Tongue (tissue), 2 donors: ENCODE measurements around the gene IFT52. TPM values are rescaled to one million over a fixed set of nuclear protein-coding genes. Genes with fewer than 3 reads are reported as not detected.
A peak's percentile ranks its signal among the peaks of the same experiment; 100 is the strongest.

Experiments used
- DNase-seq: peaks from one replicate; pipeline ENCODE4 v3.0.0-alpha.2; 2015
- total RNA-seq: library from RNA; depleted of rRNA; stranded (reverse); fragments of >200 nt; gene quantifications from one replicate; pipeline ENCODE4 v1.2.3, GENCODE V29; 2014

Gene IFT52, protein sequence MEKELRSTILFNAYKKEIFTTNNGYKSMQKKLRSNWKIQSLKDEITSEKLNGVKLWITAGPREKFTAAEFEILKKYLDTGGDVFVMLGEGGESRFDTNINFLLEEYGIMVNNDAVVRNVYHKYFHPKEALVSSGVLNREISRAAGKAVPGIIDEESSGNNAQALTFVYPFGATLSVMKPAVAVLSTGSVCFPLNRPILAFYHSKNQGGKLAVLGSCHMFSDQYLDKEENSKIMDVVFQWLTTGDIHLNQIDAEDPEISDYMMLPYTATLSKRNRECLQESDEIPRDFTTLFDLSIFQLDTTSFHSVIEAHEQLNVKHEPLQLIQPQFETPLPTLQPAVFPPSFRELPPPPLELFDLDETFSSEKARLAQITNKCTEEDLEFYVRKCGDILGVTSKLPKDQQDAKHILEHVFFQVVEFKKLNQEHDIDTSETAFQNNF
- 26.2 TPM for total RNA-seq

DNA sequence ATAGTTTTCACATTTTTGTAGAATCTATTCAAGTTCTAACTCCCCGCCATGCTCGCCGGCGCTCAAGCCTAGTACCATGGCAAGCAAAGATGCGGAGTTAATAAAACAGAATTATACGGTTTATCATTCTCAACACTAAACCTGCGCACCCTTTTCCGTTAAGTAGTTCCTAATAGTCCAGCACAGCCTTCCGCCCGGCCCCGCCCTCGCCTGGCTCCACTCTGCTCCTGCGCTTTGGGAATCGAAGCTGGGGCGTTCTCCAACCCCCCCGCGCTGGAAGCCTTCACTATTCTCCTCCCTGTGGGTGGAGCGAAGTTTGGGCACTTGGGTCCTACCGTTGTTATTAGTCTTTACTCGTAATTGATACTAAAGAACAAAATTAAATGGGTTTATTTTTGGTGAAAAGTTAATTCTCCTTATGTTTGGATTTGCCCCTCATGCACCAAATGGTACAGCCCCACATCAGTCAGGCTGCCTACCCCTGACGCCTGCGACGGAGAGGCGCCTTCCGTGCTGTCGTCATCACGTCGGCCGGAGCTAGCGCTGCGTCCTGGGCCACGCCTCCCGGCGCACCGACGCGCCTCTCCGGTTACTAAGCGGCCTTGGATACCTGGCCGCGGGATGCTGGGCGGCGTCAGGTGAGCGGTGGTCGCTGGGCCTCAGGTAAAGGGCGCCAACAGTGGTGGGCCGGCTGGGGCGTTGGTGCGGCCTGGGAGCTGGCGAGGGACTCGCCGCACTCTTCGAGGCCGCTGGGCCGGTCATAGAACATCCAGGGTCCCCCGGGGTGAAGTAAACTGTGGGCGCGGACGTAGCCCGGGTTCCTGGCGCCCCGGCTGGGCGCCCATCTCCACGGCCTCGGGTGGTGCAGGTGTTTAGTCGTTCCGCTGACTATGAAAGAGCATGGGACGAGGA is at the start of gene IFT52:
IFT52 (plus strand) TSS at position 546 of the 912 bp plus-strand sequence. CDS start 3,762 bp downstream, outside the sequence.
- DNase-seq = peak; percentile 96

DNA sequence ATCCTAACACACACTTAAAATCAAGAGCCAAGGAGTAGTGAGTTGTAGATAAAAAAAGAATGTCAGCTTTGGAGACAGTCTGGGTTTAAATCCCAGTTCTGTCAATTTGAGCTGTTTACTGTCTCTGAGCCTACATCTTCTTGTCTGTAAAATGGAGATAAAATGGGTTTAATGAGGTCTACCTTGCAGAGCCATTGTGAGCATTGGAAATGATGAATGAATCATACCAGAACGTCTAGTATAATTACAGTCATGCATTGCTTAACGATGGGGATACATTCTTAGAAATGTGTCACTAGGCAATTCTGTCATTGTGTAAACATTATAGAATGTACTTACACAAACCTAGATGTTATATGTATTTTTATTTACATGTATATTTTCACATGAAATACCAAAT is 49.5 kb upstream of the IFT52 start:
- DNase-seq = no peak

DNA sequence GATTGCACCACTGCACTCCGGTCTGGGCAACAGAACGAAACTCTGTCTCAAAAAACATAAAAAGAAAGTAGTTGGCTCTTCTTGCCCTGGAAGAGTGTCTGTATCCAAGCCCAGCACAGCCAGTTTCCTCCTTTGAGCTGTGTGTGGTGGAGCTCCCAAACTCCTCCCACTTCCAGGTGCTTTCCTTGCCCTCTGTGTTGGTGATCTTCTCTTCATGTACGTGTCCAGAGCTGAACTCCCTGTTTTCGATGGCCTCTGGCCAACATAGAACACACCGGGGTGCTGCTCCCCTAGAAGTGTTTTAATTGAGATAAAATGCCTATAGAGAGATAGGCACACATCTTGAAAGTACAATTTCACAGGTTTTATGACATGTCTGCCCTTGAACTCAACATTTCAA is 48.6 kb upstream of the IFT52 start:
- DNase-seq = no peak

DNA sequence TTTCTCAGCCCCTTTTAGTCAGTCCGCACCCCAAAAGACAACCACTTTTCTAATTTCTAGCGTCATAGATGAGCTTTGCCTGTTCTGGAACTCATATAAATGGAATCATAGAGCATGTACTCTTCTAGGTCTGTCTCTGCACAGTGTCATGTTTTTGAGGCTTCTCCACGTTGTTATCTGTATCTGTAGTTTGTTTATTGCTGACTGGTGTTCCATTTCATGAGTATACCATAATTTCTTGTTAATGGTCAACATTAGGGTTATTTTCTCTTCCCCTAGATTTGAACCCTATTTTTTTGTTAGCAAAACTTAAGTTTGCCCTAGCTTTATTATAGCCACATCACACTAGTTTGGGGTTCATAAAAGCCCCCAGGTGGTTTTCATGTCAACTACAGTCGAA is 48.1 kb upstream of the IFT52 start:
- no peak for DNase-seq

DNA sequence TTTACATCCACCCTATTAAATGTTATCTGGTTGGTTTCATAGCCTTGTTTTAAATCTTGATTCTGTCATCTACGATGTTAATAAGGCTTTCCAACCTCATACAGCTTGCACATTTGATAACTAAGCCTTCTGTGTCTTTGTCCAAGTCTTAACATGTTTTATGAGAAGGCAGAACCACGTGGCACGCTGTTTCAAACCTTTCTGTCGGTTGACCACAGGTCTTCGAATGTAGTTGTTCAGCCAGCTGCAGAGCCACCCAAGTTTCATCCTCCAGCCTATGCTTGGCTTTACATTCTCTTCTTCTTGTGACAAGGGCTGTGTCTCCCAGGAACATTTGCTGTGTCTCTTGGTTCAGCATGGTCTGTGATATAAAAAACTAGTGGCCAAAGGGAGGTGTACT is 47.6 kb upstream of the IFT52 start:
- no peak for DNase-seq

DNA sequence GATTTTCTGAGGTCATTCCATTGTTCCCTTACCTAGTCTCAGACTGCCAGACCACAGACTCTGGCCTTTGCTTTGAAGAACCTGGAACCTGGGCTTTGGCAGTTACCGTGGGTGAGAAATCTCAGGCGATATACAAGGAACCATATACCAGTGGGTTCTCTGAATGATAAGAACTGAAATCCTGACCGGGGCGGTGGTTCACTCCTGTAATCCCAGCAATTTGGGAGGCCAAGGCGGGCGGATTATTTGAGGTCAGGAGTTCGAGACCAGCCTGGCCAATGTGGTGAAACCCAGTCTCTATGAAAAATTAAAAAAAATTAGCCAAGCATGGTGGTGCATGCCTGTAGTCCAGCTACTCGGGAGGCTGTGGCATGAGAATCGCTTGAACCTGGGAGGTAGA is 46.2 kb upstream of the IFT52 start:
- DNase-seq = no peak

DNA sequence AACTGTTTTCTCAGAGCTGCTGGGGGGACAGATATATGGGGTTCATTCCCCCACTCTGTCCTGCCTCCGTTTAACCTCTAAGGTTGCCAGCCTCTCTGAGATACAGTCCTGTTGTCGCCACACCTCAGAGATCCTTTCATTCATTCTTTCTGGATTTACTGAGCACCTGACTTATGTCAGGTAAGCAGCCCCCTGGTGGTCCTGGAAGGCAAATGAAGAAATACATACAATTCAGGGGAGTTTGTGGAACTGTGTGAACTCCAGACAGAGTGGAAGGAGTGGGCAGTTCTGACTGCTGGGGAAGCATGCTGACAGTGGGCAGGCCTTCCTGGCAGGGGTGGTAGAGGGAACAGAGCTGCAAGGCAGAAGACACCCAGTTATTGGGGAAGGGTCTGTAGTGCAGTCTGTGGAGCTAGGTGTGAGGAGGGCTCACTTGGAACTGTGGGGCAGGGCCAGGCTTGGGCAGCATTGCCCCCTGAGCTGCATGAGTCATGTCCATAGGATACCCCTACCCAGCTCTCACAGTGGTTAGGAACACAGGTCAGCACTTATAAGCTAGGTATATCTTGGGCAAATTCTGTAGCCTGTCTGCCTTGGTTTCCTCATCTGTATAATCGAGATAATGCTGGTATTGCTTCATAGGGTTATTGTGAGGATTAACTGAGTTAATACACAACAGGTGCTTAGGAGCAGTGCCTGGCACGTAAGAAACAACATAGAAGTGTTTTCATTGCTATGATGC is 44.7 kb upstream of the IFT52 start:
- DNase-seq = no peak

DNA sequence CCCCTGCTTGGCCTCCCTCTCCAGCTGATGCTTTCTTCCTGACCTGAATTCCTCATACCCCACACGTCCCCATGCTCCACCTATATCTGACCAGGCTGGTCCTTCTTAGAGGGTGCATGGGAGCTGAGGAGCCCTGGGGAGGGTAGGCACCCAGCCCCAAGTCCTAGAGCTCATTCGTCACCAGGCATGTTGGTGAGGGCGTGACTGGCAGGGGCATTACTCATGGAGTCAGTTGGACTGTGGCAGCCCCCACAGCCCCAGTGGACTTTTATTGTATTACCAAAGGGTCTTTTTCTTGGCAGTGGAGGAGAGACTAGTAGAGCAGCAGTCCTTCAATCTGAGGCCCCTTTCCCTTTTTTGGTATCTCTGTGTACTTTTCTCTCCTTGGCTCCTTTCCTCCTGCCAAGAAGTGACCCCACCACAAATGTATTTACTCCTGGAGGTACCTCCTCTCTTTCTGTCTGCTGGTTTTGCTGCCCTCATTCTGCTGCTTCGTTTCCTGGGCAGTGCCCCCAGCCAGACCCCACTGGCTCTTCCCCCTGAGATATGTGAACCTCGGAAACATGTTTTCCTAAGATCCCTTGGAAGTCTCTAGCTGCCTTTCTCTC is 42.4 kb upstream of the IFT52 start:
- DNase-seq = no peak

DNA sequence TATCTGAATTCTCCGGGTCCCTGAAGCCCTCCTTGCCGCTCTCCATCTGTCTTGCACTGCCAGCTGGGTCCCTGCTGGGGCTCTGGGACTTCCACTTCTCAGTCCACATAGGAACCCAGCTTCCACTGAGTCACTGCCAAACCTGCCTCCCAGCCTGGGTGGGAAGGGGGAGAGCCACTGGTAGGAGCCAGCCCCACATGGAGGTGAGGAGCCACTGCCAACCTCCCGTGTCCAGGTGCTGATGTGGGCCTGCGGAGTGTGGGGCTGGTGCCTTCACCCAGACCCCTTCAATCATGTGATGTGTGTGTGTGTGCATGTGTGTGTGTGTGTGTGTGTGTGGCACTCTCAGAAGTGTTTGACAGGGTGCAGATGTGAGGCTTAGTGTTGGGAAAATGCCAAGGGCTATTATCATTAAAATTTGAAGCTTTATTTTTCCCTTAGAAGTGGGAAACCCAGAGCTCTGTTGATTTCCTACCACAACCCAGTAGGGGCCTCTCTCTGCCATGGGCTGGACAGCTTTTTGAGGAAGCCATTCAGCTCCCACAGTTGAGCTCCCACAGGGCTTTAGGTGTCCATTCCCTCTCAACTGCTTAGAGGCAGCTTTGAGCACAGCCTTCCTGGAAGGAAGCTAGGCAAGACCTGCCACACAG is 41.2 kb upstream of the IFT52 start:
- DNase-seq = no peak

DNA sequence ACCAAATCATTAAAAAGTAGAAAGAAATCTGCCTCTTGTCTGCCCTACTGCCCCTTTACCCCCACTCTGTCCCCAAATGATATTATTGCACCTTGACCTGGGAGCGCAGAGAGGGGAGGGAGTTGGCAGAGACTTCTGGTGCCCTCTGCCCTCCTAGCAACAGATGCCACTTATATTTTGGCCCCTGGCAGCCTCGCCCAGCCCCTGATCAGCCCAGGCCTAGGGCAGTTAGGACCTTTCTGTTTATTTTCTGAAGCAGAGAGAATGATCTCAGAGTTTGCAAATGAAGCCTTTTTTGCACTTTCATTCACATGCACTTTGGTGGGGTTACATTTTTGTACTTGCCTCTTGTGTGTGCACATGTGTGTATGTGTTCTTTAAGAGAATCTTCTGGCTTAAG is 40.3 kb upstream of the IFT52 start:
- no peak for DNase-seq

DNA sequence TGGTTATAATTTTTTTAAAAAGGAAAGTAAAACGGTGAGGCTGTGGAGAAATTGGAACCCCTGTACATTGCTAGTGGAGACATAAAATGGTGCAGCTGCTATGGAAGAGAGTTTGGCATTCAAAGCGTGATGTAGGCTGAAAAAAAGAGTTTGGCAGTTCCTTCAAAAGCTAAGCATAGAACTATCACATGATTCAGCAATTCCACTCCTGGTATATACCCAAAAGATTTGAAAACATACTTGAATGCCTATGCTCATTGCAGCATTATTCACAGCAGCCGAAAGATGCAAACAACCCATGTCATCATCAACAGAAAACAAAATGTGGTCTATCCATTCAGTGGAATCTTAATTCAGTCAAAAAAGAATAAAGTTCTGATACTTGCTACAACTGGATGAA is 36.4 kb upstream of the IFT52 start:
- no peak for DNase-seq

DNA sequence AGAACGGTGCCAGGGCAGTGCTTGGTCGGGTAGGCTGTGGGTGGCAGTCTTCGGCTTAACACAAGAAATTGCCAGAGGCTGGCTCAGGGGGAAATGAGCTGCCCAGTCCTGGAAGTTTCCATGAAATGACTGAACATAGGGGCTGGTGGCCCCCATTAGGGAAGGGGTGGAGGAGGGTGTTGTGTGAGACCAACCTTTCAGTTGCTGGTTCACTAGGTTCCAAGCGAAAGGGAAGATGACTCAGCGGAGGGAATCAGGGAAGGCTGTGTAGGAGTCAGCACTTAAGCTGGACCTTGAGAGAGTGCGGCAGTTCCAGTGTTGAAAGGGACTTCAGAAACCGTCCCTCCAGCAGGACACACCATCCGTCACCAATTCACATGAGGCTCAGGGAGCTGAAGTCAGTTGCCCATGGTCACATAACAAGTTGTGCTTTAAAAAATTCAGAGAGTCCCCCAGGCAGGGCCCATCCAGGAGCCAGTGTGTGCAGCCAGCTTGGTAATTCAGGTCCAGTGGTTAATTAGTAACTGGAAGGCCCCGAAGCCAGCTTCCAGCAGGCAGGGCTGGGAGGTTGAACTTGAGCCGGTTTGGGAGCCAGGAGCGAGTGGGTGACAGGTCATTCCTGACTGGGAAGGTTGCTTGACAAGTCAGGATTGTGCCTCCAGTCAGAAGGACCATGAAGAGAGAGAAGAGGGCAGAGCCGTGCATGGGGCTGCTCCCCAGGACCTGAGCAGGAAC is 32.2 kb upstream of the IFT52 start, which contains the start of gene SGK2:
SGK2 (plus strand) TSS at position 616 of the 735 bp plus-strand sequence. CDS start 7,469 bp downstream, outside the sequence.
- no peak for DNase-seq

DNA sequence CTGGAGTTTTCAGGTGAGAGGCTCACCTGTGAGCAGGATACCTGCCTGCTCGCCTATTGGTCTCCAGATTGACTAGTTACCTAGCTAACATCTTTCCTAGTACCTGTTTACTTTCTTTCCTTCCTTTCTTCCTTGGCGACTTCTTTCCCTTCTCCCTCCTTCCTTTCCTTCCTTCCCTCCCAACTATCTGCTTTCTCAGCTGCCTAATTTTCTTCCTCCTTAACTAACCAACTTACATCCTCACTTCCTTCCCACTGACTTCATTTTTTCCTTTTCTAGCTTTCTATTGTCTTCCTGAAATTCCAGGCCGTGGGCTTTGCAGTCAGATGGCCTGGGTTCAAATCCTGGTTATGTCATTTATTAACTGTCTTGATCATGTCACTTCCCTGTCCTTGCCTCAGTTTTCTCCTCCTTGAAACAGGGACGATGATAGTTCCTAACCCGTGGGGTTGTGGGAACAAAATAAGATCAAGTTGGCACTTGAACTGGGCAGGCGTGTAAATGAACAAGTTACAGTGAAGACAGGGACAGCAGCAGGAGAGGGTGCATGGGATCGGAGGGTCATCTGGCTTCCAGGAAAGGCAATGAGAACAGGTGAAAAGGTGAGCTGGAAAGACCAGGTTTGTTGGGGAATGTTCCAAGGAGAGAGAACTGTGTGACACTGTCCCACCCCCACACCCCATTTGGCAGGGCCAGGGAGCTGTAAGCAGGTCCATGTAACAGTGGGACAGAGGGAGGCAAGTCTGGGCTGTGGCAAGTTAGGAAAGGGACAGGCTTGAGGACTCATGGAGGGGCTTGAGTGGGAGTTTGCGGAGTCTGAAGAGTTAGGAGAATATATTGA is 31.4 kb upstream of the IFT52 start:
- DNase-seq = no peak

DNA sequence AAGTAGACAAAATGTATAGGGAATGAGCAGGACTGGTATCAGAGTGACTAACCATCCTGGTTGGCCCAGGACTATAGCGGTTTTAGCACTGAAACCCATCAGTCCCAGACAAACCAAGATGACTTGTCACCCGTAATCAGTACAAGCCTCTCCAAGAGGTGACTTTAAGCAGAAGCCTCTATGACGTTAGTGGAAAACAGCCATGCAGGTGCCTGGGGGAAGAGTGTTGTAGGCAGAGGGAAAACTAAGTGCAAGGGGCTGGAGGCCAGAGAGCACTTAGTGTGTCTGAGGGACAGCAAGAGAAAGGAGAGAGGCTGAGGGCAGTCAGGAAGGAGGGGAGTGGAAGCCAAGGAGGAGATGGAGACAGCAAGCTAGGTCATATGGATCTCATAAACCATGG is 29.8 kb upstream of the IFT52 start:
- no peak for DNase-seq

DNA sequence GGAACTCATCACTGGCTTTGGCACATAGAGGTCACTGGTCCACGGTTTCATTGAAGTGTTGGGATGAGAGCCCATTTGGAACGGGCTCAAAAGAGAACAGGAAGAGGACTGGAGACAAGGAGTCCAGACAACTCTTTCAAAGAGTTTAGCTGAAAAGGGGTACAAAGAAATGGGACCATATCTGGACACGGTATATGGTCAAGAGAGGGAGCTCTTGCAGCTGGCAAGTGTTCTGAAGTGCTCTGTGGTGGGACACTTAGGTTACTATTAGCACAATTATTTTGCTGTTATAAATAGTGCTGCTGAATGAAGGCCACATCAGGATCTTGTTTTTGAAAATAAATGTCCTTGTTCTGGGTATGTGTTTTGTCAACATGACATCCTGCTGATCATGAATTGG is 27.3 kb upstream of the IFT52 start:
- DNase-seq = no peak

DNA sequence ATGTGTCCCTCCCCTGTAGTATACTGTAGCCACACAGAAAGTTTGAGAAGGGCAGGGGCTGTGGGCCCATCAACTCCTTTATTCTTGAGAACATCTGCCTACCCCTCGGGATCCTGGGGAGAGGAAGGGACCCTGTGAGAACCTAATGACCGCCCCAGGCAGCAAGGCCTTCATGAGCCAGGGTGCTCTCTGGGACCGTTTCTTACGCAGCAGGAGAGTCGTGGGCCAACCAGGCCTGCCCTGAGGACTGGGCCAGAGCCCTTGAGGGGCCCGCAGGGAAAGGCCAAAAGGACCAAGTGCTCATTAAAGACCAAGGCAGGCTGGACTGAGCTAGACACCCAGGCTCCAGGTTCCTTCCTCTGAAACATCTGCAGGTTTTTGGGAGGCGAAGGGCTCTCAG is 26.7 kb upstream of the IFT52 start:
- DNase-seq = no peak

DNA sequence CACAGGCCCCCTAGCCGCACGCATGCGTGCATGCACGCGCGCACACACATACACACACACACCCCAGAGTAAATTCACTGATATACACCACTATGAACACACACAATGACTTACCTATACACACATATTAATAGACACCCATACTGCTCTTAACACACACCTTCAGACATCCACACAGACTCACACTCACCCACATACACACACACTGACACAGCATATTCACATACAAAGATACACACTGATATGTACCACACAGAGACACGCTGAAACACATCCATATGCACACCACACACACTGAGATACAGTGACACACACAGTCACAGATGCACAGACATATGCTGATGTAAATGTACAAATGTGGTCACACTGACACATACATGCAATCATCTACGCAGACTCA is 26.3 kb upstream of the IFT52 start:
- DNase-seq = no peak

DNA sequence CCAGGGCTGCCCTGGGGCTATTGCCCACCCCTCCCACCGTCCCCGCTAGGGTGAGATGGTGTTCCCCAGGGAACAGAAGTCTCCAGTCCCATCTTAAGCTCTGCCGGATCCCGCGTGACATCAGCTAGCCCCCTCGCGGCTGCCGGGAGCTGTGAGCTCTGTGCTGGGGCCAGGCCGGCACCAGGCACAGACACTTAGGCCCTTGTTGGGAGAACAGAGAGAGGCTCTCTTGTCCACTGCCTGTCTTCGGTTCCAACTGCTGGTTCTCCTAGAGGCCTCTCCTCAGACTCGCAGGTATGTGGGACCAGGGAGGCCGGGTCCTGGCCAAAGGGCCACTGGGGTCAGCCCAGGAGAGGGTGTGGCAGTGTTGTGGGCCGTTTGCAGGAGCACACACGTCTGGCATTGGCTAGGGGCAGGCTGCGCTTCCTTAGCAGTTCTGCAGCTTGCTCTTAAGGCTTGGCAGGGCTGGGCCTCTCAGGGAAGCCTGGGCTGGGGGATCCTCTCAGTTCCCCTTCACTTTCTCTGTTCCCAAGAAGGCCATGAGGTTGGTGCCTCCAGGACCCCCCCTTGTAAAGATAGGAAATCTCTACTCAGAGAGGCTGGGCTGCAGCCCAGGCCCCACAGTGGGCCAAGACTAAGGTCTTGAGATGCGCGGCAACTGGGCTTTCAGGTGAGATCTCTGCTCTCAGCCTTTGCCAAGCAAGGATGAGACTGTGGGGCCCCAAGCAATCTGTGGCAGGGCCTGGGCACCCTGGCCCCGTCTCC is 25.6 kb upstream of the IFT52 start:
- no peak for DNase-seq

DNA sequence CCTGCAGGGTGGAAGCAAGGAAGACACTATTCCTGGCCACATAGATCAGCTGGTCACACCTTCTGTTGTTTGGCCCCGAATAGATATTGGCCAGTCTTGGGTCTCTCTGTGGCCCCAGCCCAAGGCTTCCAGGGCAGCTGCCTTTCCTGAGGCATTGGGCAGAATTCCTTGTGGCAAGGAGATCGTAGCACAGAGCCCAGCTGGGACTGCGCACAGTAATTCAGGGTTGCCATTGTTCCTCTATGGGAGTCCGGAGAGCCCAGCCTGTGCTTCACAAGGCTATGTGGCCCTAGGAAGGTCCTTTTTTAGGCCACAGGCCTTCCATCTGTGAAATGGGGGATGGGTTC is 25.0 kb upstream of the IFT52 start:
- no peak for DNase-seq
